ENCODE data around the gene GPX4. TPM values are rescaled to one million over a fixed set of nuclear protein-coding genes. Genes with fewer than 3 reads are reported as not detected.
A peak's percentile ranks its signal among the peaks of the same experiment; 100 is the strongest.

GPX4 gene
- total and polyA plus RNA-seq, 2 of the 13 experiments (the other 11 are each of a cell fraction or from before 2014, with no cell fraction given), result 535 to 613 TPM

- no peak for TF ChIP-seq ETS1 (CRISPR knock-in tag; IDR thresholded peaks at IDR 0.05)
- TF ChIP-seq, protein P1, sequence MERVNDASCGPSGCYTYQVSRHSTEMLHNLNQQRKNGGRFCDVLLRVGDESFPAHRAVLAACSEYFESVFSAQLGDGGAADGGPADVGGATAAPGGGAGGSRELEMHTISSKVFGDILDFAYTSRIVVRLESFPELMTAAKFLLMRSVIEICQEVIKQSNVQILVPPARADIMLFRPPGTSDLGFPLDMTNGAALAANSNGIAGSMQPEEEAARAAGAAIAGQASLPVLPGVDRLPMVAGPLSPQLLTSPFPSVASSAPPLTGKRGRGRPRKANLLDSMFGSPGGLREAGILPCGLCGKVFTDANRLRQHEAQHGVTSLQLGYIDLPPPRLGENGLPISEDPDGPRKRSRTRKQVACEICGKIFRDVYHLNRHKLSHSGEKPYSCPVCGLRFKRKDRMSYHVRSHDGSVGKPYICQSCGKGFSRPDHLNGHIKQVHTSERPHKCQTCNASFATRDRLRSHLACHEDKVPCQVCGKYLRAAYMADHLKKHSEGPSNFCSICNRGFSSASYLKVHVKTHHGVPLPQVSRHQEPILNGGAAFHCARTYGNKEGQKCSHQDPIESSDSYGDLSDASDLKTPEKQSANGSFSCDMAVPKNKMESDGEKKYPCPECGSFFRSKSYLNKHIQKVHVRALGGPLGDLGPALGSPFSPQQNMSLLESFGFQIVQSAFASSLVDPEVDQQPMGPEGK (CRISPR knock-in tag; IDR thresholded peaks at IDR 0.05), result peak; percentile 7; the same call in 1 of the 2 replicates
- TF ChIP-seq E2F5 (CRISPR knock-in tag; conservative IDR thresholded peaks at IDR 0.05), result no peak
- TF ChIP-seq, protein P2, sequence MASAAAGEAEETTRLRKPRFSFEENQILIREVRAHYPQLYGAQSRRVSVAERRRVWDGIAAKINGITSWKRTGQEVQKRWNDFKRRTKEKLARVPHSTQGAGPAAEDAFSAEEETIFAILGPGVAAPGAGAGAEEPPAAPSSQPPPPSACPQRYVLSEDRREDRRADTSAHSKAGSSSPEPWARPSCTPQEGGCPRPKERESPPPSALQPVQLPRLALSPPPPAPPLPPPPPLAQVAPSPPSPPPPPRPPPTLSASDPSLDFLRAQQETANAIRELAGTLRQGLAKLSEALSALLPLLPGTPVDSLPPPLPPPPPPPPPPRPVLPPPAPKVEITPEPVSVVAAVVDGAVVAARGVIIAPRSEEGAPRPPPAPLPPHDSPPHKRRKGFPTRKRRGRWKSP (CRISPR knock-in tag; IDR thresholded peaks at IDR 0.05), result no peak
- no peak for TF ChIP-seq ETV6 (CRISPR knock-in tag; conservative IDR thresholded peaks at IDR 0.05)
- no peak for TF ChIP-seq ZBTB2 (CRISPR knock-in tag; IDR thresholded peaks at IDR 0.05; ENCODE audit: low read depth)
- TF ChIP-seq ZNF598 (CRISPR knock-in tag; IDR thresholded peaks at IDR 0.05; ENCODE audit: borderline replicate concordance), result no peak
- no peak for TF ChIP-seq ZNF709 (CRISPR knock-in tag; IDR thresholded peaks at IDR 0.05)
- no peak for TF ChIP-seq ZNF552 (CRISPR knock-in tag; IDR thresholded peaks at IDR 0.05; ENCODE audit: borderline replicate concordance)
- peak; percentile 94 for TF ChIP-seq ZNF335 (CRISPR knock-in tag; IDR thresholded peaks at IDR 0.05)
- TF ChIP-seq NFRKB (IDR thresholded peaks at IDR 0.05), result no peak
- no peak for TF ChIP-seq NR2F2 (IDR thresholded peaks at IDR 0.05; ENCODE audit: borderline replicate concordance, low read depth)
- TF ChIP-seq MNT (IDR thresholded peaks at IDR 0.05), result no peak
- no peak for TF ChIP-seq BCL6 (CRISPR knock-in tag; IDR thresholded peaks at IDR 0.05)
- TF ChIP-seq ZNF878 (CRISPR knock-in tag; IDR thresholded peaks at IDR 0.05), result no peak
- no peak for TF ChIP-seq MAFK (conservative IDR thresholded peaks at IDR 0.05 in 1 of 2, IDR thresholded peaks at IDR 0.05 in 1 of 2; ENCODE audit: low read length in 2 of 2)
- no peak for TF ChIP-seq XRCC5 (optimal IDR thresholded peaks at IDR 0.05; ENCODE audit: low read length)
- TF ChIP-seq ZNF496 (CRISPR knock-in tag; IDR thresholded peaks at IDR 0.05; ENCODE audit: insufficient replicate concordance), result no peak
- TF ChIP-seq SIN3A (IDR thresholded peaks at IDR 0.05; ENCODE audit: borderline replicate concordance, low read depth, low read length), result peak; percentile 48; the same call in 1 of the 2 replicates
- TF ChIP-seq KDM6A (CRISPR knock-in tag; IDR thresholded peaks at IDR 0.05; ENCODE audit: low read depth), result no peak
- TF ChIP-seq NCOR1 (IDR thresholded peaks at IDR 0.05; ENCODE audit: borderline replicate concordance, low read length), result no peak
- no peak for TF ChIP-seq ZNF713 (CRISPR knock-in tag; IDR thresholded peaks at IDR 0.05)
These were observed 9.8 kb upstream of the GPX4 start (continued) for GRCh38 chr19:1093811-1094553.
